Islet of Langerhans (tissue), 1 donor: ENCODE data around the gene BMP4.
"Not testable (repeated sequence)": the region's sequence is repeated elsewhere in the genome, so short reads cannot be mapped to it uniquely, and the experiment has no call there.

Experiments
- FAIRE-seq: peaks from one replicate; lab custom pipeline; 2011; peaks lifted over from hg19 to GRCh38; lab: Jason Lieb, UNC

The BMP4 gene

DNA sequence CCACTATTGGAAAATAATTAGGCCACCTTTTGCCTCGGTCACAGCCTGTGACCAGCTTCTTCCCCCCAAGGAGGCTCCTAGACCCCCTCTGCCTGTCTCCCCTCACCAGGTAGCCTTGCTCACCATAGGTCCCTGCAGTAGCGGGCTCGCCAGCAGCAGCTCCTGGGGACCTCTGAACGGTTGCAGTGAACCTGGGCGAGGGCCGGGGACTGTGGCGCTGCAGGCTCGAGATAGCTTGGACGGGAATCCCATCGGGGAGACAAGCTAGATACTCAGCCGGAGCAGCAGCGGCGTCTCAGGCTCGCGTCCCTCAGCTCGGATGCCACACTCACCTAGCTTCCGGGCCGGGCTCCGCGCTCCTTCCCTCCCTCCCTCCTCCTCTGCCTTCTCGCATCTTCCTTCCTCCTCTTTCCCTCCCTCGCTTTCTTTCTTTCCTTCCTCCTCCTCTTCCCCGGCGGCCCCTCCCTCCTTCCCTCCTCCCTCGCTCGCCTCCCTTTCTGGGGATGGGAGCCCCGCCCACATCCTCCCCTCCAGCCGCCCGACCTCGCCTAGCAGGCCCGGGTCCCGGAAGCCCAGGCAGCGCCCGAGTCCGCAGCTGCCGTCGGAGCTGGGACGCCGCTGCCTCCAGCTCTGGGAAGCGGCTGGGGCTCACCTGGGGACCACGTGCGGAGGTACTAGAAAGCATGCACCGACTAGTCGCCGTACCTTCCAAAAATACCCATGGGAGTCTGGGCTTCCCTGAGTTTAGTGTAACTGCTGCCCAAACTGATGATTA, at the start of gene BMP4:
BMP4 (minus strand) TSS at position 399 of the 775 bp plus-strand sequence. CDS start 4,603 bp downstream, outside the sequence.
- no peak for FAIRE-seq

DNA sequence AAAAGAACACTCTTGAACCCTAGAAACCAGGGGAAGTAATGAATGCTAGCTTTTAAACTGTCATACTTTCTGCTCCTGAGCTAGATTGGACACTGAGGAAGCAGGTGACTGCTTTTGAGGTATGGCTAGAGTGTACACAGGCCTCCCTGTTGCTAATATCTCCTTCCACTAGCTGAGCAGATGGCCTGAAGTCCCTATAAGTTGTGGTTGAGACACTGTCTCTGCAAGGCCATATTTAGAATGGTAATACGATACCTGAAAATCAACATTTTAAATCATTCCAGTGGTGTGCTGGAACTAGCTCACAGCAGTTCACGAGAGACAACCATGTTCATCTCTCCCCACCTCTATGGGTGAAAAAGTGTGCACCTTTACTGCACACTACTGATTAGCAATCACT, 46.4 kb upstream of the BMP4 start:
- FAIRE-seq = no peak

DNA sequence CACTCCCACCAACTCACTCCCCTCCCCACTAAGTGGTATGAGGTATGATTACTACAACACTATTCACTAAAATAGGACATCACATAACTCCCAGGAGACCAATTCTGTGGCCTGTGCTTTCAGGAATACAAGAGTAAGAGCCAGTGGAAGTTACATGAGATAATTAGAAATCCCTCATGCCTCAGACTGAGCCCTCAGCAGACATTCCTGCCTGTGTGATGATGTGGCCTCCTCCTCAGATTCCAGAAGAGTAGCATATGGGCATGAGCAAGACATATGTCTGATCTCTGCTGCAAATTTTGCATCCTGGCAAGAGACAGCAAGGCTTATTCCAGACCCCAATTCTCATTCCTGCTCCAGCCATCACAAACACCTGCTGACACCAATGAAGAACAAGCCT, 46.0 kb upstream of the BMP4 start:
- FAIRE-seq = no peak

DNA sequence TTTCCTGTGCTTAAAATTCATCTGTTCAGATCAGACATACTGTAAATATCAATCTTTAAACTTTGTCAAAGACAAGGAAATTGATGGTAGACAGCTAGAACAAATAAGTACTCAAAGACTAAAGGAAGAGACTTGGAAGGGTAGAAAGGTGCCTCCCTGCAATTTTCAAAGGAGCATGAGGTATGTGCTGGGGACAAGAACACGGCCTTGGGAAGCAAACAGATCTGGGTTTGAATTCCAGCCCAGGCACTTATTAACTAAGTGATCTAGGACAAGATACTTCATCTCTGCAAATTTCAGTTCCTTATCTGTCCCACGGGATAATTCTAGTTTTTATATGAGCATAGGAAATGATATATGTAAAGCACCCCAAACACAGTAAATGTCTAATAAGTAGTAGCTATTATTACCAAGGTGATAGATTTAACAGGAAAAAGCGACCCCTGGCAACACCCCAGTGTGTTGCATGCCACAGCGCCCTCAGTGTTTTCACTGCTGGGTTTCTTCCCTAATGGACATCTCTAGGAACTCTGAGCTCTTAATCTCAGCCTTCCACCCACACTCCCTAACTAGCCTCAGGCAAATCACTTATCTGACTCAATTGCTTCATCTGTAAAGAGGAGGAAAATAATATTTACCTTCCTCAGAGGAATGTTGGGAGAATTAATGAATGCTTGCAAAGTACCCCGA, 44.7 kb upstream of the BMP4 start:
- FAIRE-seq = no peak

DNA sequence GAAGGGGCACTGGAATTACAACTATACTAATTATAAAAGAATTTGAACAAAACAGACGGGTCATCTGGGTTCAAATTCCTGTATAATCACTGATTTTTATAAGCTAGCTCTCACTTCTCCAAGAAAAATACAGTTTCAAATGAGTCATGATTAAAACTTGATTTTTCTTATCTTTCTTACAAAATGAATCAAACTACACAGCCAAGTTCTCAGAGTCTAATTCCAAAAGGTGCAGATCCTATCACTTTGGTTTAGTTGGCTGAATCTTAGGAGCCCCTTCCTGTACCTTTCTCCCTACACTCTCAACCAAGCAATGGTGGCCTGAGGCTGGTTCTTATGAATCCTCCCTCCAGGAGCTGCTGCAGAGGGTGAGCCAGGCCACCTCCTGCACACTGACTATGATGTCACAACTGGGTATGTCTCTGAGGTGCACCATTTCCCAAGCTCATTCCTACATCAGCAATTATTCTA, 43.8 kb upstream of the BMP4 start:
- FAIRE-seq = no peak

DNA sequence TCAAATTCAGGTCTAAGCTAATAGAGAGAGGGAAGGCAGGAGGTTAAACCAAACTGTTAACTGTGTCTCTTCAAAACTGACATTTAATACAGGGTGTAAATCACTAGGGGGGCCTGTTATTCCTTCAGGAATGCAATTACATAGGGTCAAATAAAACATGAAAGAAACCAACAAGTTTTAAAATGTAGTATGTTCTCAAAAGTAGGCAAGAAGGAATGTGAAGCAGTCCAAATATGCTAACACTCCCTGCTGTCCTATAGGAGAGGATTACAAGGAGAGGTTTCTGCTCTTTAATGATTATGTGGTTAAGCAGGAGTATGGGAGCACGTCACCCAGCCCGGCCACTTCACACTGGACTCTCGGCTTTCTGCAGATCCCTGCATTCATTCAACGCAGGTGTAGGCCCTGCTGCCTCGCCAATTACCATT, 42.5 kb upstream of the BMP4 start:
- FAIRE-seq = no peak

DNA sequence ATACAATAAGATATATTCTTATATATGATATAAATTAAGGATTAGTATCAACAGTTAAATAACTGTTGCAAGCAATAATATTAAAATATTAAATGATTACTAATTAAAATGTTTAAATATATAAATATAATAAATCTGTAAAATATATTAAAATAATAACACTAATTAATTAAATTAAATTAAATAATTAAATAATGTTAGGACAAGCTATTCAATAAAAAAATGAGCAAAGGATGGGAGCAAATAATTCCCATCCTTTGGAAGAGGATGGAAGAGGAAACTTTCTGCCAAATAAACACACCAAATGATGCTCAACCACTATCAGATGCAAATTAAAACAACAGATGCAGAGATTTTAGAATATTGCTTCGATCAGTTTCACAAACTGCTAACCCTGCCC, 39.4 kb upstream of the BMP4 start:
- no peak for FAIRE-seq

DNA sequence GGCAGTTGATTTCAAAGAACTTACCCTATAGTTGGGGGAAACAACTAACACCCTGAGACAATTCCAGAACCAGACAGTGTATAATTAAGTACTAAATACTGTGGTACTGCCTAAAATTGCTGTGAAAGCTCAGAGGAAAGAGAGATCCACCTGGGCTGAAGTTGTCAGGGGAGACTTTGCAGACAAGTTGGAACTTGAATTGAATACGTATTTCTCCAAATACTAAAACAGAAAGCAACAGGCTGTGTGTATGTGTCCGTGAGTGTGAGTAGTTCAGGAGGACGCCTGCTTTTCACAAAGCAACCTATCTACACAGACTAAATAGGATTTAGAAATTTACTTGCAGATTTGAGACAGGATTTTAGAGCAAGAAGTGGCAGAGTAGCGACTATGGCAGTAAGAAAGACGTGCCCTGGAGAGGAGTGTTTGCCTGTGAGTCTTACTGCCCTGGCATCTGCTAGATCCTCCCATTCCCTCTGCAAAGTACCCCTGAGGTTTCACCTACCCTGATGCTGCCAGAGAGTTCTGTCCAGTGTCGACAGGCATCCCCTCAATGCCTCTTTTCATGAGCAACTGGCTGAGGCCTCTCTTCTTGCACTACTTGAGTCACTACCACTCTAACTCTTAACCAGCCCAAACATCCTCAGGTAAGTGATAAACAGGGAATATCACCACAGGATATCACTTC, 37.4 kb upstream of the BMP4 start:
- no peak for FAIRE-seq

DNA sequence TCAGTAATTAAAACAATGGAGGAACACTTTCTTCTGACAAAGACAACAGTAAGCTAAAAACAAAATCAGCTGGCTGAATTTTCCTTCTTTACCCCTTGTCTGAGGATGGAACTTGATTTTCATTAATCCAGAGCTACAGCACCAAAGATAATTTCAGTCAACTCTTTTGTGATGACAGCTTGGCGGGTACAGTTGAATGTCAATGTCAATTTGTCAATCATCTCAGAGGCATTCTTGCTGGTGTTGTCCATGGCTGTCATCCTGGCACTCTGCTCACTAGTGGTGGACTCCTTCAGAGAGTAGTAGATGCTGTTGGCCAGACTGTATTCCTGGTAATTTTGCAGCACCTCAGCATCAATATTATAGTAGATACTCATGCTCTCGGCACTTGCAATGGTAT, 34.4 kb upstream of the BMP4 start:
- FAIRE-seq = no peak

DNA sequence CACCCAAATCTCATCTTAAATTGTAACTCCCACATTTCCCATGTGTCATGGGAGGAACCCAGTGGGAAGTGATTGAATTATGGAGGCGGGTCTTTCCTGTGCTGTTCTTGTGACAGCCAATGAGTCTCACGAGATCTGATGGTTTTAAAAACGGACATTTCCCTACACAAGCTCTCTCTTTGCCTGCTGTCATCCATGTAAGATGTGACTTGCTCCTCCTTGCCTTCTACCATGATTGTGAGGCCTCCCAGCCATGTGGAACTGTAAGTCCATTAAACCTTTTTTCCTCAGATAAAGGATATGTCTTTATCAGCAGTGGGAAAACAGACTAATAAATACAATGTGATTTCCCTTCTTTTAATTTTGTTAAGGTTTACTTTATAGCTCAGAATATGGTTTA, 30.1 kb upstream of the BMP4 start:
- not testable (repeated sequence) for FAIRE-seq

DNA sequence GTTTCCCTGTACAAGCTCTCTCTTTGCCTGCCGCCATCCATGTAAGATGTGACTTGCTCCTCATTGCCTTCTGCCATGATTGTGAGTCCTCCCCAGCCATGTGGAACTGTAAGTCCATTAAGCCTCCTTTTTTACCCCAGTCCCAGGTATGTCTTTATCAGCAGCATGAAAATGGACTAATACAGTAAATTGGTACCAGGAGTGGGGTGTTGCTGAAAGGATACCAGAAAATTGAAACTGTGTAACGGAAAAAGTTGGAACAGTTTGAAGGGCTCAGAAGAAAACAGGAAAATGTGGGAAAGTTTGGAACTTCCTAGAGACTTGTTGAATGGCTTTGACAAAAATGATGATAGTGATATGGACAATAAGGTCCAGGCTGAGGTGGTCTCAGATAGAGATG, 28.3 kb upstream of the BMP4 start:
- FAIRE-seq = not testable (repeated sequence)

DNA sequence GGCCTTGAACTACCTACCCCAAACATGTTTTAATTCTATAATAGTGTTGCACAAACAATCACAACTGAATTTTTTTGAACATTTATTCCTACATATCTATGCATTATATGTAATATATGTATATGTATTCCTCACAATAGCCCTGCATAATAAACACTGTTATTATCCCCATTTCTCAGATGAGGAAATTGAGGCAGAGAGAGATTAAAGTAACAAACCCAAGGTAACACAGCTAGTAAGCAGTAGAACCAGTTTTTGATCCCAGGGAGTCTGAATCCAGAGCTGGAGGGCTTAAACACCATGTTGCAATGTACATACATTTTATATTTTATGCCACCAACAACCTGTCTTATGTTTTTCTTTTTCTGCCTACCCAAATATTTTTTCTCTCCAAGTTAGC, 26.5 kb upstream of the BMP4 start:
- FAIRE-seq = no peak

DNA sequence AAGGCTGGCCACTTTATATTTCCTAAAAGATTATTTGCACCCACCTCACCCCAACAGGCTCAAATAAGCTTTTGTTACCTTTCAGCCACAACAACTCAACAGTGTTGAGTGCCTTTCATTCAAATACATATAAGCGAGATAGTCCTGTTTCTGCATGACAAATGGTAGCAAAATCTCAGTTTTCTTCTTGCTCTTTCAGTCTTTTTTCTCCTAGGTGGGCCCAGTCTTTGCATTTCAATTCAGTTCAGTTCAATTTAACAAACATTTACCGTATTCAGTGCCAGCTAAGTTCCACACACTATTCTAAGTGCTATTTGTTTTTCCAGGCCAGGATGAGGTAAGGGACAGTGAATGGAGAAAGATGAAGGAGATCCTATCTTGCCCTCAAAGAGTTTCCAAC, 25.9 kb upstream of the BMP4 start:
- FAIRE-seq = no peak

DNA sequence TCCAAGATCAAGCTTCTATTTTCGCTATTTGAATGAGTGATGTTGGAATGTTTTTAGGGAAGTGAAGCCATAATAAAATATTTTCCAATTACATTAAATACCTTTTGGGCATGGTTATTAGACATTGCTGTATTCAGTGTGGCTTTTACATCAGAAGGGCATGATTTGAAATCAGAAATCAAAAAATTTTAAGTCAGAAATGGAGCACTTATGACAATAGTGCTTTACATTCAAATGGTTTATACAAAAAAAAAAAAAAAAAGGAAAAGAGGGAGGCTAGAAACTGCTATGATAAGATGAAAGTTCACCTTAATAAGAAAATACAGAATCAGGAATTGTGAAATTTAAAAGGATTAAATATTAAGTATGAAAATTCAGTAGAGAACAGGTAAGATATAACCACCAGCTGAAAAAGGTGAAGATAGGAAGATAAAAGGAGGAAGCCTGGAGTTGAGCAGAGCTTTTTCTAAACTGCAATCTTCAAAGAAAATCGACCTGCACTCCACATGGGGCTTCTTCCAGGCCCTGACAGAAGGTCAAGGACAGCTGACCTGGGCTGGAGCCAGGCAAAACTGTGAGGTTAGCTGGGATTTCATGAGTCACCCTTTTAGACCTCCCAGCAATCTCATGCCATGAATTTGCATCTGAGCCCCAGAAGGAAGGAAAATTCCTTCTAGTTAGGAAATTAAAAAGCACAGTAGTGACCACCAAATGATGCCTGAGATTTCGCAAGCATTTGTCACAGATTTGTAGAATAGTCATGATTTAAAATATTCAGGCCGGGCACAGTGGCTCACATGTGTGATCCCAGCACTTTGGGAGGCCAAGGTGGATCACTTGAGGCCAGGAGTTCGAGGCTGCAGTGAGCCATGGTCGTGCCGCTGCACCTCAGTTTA, 23.4 kb upstream of the BMP4 start:
- FAIRE-seq = no peak

DNA sequence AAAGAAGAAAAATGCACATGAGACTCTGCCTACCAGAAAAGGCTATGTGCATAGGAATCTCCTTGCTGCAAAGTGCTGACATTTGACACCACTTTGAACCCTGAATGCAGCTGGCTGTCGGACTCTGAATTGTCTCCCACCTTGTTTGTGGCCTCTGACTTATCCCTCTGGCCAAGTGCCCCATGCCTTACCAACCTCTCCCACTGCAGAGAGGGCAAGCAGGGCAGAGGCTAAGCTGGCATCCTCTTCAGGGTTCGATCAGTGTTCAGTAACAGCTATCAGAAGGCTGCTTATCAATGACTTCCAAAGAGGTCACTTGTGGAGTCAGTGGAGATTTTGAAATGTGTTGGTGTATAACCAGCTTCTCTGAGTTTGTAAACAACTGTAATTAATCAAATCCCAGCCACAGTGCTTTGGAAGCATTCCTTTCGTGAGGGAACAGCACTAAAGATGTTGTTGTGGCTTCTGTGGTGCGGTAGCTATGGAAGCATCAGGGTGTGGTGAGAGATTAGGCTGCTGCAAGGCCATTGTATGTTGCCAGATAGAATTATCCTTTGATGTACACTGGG, 22.6 kb upstream of the BMP4 start:
- FAIRE-seq = no peak

DNA sequence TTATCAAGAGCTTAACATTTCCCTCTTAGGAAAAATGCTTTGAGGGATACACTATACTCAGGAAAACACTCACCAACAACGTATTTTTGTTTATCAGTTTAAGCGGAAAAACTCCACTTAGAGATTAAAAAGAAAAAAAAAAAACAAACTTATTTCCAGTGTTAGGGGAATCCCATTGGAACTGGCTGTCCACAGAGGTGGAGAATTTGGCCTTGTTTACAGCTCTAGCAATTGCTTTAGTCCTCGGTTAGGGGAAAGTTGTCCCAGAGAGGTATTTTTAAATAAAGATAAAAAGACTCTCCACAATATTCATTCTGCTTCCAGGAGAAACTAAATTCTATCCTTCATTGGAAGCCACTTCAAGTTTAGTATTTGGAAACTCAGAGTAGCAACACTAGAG, 21.6 kb upstream of the BMP4 start:
- no peak for FAIRE-seq

DNA sequence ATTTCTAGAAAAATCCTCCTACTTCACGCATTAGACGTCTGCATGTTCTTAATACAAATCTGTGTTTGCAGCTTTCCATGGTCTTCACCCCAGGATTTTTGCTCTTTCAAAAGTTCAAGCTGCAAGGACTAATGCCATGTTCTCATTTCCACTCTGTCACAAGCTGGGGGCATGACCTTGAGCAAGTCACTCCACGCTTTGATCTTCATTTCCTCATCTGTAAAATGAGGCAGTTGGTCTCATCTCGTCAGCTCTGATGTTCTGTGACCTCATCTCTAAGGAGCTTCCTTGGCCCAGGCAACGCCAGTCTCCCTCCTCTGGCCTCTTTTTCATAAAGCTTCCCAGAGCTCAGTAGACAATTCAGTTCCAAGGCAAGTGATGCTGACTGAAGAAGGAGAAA, 18.8 kb upstream of the BMP4 start:
- no peak for FAIRE-seq

DNA sequence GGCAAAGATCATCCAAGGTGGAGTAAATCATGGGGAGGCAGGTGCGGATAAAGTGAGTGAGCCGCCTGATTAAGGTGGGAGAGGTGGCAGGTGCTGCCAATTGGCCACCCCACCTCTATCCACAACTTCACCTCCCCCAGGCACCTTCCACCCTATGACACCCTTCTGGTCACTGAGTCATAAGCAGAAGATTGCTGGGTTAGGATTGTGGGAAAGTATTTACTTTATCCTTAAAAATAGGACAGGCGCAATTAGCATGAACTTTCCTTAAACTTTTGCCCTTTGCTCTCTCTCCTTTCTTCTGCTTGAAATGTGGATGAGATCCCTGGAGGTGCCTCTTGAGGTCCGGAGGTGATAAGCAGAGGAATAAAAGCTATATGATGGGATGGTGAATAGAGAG, 14.9 kb upstream of the BMP4 start:
- FAIRE-seq = no peak

DNA sequence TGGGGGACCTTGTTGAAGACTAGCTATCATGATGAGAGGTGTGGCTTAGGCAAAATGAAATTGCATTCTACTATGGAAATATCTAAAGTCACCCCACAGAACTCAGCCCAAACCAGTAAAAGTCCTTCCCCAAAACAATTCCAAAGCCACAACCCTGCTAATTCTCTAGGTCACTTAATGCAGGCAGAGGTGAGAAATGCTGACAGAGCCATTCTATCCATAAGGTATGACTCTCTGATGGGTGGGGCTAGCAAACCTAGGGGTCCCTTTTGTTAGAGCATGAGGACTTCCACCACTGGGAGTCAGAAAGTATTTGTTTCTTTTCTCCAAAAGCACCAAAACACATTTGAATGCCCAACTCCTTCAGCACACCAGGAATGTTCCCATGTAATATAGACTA, 12.7 kb upstream of the BMP4 start:
- FAIRE-seq = no peak

DNA sequence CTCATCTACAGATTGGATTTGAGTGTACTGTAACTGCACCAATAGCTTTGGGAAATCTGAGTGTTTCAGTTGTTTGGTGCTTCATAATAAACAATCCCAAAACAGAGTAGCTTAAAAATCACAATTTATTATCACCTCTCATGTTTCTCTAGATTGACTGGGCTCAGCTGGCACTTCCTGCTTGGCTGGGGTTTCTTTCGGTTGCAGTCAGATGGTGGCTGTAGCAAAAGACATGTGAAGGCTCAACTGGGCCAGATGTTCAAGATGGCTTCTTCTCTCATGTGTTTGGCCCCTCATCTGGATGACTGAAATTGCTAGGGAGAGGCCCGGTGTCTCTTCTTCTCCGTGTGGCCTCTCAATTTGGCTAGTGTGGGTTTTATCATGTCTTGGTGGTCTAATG, 12.1 kb upstream of the BMP4 start:
- FAIRE-seq = no peak

DNA sequence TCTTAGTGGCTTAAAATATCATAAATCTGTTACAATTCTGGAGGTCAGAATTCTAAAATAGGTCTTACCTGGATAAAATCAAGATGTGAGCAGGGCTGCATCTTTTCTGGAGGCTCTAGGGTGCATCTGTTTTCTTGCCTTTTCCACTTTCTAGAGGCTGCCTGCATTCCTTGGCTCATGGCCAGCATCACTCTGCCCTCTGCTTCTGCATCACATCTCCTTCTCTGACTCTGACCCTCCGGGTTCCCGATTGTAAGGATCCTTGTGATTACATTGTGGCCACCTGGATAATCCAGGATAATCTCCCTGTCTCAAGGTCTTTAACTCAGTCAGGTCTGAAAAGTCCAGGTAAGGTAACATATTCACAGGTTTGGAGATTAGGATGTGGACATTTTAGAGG, 11.0 kb upstream of the BMP4 start:
- FAIRE-seq = no peak

DNA sequence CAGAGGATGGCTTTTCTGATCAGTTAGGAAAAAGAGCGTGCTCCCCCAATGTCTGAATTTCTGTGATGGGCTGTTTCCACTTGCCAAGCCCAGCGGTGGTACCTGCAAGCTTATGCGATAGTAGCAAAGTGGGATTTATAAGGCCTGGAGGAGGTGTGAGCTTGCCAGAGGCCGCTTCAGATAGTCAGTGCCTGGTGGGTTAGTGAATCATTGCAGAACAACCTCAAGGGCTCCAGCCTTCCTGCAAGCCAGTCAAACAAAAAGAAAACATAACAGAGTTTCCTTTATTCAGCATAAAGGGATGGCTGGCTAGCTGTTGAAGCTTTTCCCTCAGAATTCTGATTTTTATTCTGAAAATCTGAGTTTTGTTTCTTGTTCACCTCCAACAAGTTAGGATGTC, 7.6 kb upstream of the BMP4 start:
- FAIRE-seq = no peak
